Bone marrow (tissue), 2 donors: ENCODE measurements around the gene MAP3K9.

Source experiments
- DNase-seq, 2 donors: peaks; one replicate each; lab custom pipeline; 2025; lab: John Stamatoyannopoulos, UW

Gene MAP3K9

GRCh38 chr14:70698288-70698687 is 111.0 kb downstream of the MAP3K9 start:
- peak in 1 of 2 donors; percentile 47 for DNase-seq

GRCh38 chr14:70697701-70698100 is 111.6 kb downstream of the MAP3K9 start:
- no peak for DNase-seq

GRCh38 chr14:70696026-70696425 is 113.3 kb downstream of the MAP3K9 start:
- no peak for DNase-seq

- DNase-seq: no peak
Observed at GRCh38 chr14:70692210-70692609, 117.1 kb downstream of the MAP3K9 start.

- DNase-seq: no peak
Observed at GRCh38 chr14:70685474-70686197, 123.7 kb downstream of the MAP3K9 start.

- no peak for DNase-seq
Observed at GRCh38 chr14:70683983-70684382, 125.3 kb downstream of the MAP3K9 start.

- DNase-seq: no peak
Observed at GRCh38 chr14:70680748-70681147, 128.6 kb downstream of the MAP3K9 start.

- no peak for DNase-seq
Observed at GRCh38 chr14:70677341-70677740, 132.0 kb downstream of the MAP3K9 start.
